Hematopoietic multipotent progenitor cell treated with erythropoietin and hydrocortisone succinate and interleukin-3 and kit ligand, for 6 days (in vitro differentiated cells): Measurements from ENCODE around the gene XKR3.
A peak's percentile ranks its signal among the peaks of the same experiment; 100 is the strongest.
"Not testable (repeated sequence)": the region's sequence is repeated elsewhere in the genome, so short reads cannot be mapped to it uniquely, and the experiment has no call there.

Experiments
- DNase-seq: peaks from one replicate; pipeline ENCODE4 v3.0.0-alpha.2; 2015

Gene XKR3

GRCh38 chr22:16803255-16803917 lies 21.8 kb downstream of the XKR3 start:
- DNase-seq: no peak

- no peak for DNase-seq
These were observed 23.6 kb downstream of the XKR3 start for GRCh38 chr22:16801571-16801970.

- no peak for DNase-seq
These were observed 24.1 kb downstream of the XKR3 start for GRCh38 chr22:16801088-16801487.

- no peak for DNase-seq
These were observed 24.9 kb downstream of the XKR3 start for GRCh38 chr22:16800358-16800757.

GRCh38 chr22:16795504-16795903 lies 29.7 kb downstream of the XKR3 start:
- not testable (repeated sequence) for DNase-seq

GRCh38 chr22:16793831-16794230 lies 31.4 kb downstream of the XKR3 start:
- DNase-seq: no peak

GRCh38 chr22:16789860-16790493 lies 35.2 kb downstream of the XKR3 start:
- peak; percentile 20 for DNase-seq

- peak; percentile 37 for DNase-seq
These were observed 41.3 kb downstream of the XKR3 start for GRCh38 chr22:16783930-16784354.

- DNase-seq: no peak
These were observed 41.8 kb downstream of the XKR3 start for GRCh38 chr22:16783453-16783852.

- no peak for DNase-seq
These were observed 43.4 kb downstream of the XKR3 start for GRCh38 chr22:16781764-16782329.

- no peak for DNase-seq
These were observed 44.0 kb downstream of the XKR3 start for GRCh38 chr22:16781074-16781763.

- no peak for DNase-seq
These were observed 47.8 kb downstream of the XKR3 start for GRCh38 chr22:16777284-16777924.

- peak; percentile 15 for DNase-seq
These were observed 49.1 kb downstream of the XKR3 start for GRCh38 chr22:16776080-16776479.

GRCh38 chr22:16774911-16775500 lies 50.2 kb downstream of the XKR3 start:
- DNase-seq: peak; percentile 69

GRCh38 chr22:16771569-16771968 lies 53.6 kb downstream of the XKR3 start:
- not testable (repeated sequence) for DNase-seq

GRCh38 chr22:16767927-16768326 lies 57.3 kb downstream of the XKR3 start:
- DNase-seq: not testable (repeated sequence)

- not testable (repeated sequence) for DNase-seq
These were observed 63.0 kb downstream of the XKR3 start for GRCh38 chr22:16762224-16762623.

GRCh38 chr22:16760416-16760815 lies 64.8 kb downstream of the XKR3 start:
- DNase-seq: not testable (repeated sequence)

- DNase-seq: not testable (repeated sequence)
These were observed 75.9 kb downstream of the XKR3 start for GRCh38 chr22:16749282-16749681.

GRCh38 chr22:16748160-16748929 lies 76.9 kb downstream of the XKR3 start:
- DNase-seq: not testable (repeated sequence)

GRCh38 chr22:16747266-16748159 lies 77.7 kb downstream of the XKR3 start:
- DNase-seq: not testable (repeated sequence)
